Measurements from ENCODE around the gene EPN3.

EPN3 gene

DNA sequence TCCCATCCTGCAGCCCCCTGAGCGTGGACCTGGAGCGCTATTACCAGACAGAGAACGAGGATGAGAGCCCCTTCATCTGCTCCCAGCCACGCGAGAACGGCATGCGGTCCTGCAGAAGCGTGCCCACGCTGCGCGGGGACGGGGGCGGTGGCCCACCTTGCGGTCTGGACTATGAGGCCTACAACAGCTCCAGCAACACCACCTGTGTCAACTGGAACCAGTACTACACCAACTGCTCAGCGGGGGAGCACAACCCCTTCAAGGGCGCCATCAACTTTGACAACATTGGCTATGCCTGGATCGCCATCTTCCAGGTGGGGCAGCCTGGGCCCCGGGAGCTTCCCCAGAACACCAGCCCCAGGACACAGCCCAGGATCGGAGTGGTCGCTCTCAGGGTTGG, 40.0 kb downstream of the EPN3 start:
- DNase-seq, result no peak

DNA sequence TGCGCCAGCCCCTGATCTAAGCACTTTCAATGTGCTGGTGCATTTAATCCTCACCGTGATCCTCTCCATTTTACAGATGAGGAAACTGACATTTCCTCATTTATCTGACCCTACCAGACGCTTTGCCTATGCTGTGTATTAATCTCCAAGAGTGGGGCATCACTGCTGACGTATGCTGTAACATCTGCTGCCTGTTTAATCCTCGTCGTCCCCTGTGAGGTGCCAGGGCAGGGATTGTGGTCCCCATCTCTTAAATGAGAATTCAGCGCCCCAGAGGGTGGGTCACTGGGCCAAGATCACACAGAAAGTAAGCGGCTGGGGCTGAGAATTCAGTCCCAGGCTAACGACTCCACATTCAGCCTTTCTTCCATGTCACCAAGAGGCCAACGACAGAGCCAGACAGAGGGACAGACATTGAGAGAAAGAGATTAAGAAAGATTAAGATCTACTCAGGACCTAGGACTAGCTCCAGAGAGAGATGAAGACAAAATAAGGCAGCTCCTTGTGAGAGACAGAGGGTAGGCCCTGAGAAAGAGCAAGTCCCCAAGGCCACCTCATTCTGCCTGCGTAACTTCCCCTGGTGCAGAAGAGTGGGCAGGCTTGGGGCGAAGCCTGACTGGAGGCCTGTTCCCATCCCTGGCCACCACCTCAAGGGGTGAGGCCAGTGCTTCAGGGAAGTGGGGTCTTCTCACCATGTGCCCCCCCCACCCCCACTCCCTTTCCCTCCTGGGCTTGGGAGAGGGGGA, 41.5 kb downstream of the EPN3 start:
- no peak for DNase-seq

DNA sequence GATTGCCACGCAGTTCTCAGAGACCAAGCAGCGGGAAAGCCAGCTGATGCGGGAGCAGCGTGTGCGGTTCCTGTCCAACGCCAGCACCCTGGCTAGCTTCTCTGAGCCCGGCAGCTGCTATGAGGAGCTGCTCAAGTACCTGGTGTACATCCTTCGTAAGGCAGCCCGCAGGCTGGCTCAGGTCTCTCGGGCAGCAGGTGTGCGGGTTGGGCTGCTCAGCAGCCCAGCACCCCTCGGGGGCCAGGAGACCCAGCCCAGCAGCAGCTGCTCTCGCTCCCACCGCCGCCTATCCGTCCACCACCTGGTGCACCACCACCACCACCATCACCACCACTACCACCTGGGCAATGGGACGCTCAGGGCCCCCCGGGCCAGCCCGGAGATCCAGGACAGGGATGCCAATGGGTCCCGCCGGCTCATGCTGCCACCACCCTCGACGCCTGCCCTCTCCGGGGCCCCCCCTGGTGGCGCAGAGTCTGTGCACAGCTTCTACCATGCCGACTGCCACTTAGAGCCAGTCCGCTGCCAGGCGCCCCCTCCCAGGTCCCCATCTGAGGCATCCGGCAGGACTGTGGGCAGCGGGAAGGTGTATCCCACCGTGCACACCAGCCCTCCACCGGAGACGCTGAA, 43.2 kb downstream of the EPN3 start:
- no peak for DNase-seq

DNA sequence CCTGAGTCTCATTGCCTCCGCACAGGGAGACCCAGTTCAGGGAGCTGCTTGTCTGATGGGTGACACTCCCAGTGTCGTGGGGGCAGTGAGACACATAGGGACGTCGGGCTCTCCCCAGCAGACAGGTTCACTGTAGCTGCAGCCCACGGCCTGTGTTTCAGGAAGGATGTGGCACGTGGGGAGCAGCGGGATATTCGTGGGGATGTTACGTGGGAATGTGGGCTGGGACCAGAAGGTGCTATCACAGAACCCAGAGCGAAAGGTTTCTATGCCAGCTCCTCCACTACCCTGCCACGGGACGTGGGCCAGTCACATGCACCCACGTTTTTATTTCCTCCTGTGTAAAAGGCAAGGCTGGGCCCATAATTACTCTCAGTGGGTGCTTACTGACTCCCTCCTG, 44.3 kb downstream of the EPN3 start:
- DNase-seq, result no peak

DNA sequence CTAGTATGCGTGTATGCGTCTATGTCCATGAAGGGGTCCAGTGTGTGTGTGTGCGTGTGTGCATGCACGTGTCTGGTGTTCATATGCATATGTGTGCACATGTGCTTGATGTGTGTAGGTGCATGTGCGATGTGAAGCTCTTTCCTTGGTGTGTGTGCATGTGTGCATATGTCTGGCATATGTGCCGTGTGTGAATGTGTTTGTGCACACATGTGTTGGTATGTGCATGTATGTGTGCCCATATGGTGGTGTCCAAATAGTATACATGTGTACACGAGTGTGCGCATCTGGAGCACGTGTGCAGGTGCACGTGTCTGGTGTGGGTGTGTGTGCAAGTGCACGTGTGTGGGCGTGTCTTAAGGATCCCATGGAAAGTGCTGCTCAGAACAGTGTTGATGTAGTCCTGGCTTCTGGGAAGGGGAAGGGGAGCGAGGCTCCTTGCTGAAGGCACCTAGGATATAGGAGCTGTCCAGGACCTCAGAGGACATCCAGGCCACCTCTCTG, 45.0 kb downstream of the EPN3 start:
- DNase-seq, result no peak

DNA sequence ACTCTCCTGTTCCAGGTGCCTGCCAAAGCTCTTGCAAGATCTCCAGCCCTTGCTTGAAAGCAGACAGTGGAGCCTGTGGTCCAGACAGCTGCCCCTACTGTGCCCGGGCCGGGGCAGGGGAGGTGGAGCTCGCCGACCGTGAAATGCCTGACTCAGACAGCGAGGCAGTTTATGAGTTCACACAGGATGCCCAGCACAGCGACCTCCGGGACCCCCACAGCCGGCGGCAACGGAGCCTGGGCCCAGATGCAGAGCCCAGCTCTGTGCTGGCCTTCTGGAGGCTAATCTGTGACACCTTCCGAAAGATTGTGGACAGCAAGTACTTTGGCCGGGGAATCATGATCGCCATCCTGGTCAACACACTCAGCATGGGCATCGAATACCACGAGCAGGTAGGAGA, 45.6 kb downstream of the EPN3 start:
- no peak for DNase-seq

DNA sequence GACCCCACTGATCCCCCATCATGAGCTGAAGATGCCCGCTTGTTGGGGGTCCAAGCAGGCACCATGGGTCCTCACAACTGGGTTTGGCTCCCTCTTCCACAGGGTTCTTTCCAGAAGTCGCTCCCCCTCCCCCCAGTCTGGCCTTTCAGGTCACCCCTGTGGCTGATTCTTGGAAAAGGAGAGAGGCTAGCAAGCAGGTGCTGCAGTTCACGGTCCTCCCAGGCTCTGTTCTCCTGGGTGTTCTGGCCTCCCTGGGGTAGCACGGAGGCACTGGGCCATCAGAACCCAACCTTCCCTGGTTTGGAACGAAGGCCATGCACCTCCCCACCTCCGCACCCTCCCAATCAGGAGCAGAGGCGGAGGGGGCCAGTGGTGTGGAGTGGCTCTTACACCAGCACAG, 46.9 kb downstream of the EPN3 start:
- no peak for DNase-seq

DNA sequence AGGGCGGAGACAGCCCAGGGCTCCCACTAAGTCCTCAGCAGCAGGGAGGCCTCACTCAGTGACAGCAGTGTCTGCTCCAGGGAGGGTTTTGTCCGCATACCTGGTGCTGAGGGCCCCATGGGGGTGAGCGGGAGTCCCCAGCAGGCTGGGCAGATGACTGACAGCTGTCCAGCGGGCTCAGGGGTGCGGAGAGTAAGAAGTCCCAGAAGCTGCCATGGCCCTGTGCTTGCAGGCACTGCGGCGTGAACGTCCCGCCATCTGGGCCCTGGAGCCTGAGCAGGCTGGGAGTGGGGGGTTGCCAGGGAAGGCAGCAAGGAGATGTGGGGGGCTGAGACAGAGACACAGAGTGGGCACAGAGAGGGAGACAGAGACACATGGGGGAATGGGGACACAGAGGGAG, 48.1 kb downstream of the EPN3 start:
- no peak for DNase-seq

DNA sequence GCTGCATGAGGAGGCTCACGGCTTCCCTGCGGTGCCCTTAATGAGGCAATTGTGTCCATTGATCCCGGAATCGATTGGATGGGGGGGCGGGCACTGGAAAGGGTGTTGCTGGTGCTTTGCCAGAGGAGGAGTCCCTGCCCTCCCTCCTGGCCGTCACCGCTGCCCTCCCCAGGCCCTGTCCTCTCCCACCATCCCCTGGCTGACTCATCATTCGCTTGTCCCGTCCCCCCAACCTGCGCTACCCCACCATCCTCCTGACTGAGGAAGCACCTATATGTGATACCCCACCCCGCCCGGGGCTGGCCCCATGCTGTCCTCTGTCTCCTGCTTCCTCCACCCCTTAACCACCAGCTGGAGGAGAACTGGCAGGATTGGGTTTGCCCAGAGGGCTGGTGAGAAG, 48.8 kb downstream of the EPN3 start:
- DNase-seq, result no peak

DNA sequence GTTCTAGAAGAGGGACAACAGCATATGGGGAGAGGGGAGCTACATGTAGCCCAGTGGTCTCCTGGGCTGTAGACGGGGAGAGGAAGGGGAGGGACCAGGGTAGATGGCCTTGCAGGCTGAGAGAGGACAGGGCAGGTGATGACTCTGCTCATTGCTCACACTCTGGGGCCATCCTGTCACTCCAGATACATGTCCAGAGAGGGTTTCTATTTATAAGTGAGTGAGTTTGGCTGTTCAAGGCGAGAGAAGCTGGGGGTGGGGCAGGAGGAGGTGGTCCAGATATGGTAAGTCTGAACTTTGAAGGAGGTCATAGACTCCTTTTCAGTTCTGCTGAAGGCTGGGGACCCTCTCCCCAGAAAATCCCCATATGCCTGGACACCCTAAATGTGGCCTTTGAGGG, 50.2 kb downstream of the EPN3 start:
- DNase-seq, result no peak

DNA sequence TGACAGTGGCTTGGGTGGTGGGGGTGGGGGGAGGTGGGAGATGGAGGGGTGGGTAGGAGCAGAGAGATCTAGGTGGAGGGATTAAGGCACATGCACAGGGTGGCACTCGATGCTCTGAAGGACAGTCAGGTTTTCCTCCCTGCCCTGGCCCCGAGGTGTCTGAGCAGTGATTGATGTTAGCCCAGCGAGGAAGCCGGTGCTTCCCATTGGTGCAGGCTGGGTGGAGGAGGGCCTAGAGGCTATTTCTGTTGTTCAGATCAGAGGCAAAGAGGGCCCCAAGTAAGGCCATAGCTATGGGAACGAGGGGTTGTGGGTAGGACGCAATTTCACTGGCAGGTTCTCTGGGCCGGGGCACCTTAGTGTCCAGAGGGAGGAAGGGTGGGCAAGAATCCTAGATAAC, 51.1 kb downstream of the EPN3 start:
- DNase-seq, result no peak

DNA sequence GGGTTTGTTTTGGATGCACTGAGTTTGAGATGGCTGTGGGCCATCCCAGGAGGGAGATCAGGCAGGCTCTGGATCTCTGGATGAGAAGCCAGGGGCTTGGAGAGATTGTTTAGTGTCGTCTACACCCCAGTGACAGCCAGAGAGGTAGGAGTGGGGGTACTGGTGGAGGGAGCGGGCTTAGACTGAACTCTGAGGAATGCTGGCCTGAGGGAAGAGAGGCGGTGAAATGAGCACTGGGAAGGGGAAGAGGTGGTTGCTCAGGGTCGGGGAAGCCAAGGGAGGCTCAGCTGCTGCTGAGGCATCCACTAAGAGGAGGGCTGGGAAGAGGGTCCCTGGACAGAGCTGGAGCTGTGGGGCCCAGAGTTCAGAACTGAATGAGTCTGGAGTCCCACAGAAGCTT, 51.6 kb downstream of the EPN3 start:
- DNase-seq, result no peak

DNA sequence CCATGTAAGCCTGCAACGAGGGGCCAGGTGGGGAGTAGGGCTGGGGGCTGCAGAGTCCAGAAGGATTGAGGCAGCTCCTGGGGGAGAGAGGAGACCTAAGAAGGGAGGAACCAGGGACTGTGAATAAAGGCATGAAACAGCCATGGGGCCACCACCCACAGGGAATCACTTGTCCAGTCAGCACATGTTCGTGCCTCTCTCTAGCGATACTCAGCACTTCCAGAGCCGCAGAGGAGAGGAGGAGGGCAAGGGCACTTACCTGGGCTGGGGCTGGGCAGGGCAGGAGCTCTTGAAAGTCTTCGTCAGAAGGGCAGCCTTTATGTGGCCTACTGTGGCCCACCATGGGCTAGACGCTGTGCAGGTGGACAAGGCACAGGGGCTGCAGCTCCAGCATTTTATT, 52.2 kb downstream of the EPN3 start:
- DNase-seq, result no peak

DNA sequence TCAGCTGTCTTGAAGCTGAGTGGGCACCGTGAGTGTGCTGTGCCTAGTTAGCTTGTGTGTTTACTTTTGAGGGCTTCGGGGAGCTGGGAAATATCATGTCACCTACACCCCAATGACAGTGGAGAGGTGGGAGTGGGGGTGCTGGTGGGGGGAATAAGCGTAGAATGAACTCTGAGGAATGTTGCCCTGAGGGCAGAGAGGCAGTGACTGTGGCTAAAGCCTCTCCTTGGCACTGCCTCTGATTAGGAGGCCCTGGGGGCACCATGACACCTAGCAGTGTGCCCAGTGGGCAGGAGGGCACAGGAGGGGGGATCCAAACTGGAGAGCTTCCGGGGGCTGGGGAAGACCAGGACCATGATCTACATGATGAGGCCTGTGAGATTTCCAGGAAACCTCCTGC, 52.8 kb downstream of the EPN3 start:
- DNase-seq, result no peak

DNA sequence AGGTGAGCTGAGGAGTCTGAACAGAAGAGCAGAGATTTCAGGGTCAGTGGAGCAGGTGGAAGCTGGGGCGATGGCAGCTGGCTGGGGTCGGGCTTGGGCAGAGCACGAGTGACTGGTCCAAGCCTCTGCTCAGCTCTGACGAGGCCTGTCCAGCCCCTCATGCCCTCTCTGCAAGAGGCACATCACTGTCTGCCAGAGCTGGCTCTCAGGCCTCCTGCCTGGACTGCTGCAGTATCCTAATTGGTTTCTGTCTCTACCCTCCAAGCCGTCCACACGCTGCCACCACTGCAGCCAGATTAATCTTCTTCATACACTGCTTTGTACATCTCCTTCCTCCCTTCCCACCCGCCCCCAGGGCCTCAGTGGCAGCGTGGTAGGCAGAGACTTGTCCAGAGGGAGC, 53.4 kb downstream of the EPN3 start:
- no peak for DNase-seq

DNA sequence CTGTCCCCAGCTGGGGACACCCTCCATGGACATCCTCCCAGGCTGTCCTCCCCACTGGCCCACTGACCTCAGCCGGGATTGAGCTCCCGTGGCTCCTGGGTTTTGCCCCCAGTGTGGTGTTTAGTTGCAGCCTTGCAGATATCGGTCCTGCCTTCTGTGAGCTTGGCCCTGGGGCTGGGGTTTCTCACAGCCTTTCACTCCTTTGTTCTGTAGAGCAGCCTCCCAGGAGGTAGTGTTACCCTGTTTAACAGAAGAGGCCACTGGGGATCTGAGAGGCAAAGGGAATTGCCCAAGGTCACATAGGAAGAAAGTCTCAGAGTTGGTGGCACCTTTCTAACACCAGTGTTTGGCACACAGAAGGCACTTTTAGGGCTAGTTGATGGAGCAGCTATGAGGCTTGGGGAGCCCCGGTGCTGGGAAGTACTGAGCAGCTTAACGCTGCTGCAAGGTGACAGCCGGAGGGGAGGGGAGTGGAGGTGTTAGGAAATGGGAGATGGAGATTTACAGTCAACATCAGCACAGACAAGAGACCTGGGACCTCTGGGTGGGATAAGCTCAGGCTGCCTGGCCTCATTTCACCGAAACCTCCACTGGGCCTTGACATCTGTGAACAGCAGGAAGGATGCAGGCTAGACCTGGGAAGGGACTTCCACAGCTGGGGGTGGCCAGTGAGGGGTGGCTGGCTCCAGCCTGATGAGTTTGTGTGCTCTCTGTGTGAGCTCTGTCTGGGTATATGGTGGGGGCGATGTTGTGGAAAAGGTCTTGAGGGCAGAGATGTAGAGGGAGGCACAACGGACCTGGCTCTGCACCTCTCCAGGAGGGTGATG, 54.1 kb downstream of the EPN3 start:
- DNase-seq, result no peak

DNA sequence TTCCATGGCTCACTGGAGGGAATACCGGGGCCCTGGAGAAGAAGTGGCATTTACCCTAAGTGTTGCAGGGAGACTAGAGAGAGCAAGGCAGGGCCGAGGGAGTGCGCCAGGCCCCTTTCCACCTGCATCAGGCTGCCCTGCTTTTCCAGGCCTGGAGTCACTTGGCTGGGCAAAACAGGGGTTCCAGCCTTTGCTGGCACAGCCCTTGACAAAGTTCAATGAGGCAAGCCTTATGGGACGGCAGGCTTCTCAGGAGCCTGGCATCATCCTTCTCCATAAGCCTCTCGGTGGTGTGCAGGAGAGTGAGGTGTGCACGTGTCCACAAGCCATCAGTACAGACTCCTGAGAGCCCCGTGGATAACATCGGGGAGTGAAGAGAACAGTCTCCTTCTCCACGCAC, 55.0 kb downstream of the EPN3 start:
- no peak for DNase-seq

DNA sequence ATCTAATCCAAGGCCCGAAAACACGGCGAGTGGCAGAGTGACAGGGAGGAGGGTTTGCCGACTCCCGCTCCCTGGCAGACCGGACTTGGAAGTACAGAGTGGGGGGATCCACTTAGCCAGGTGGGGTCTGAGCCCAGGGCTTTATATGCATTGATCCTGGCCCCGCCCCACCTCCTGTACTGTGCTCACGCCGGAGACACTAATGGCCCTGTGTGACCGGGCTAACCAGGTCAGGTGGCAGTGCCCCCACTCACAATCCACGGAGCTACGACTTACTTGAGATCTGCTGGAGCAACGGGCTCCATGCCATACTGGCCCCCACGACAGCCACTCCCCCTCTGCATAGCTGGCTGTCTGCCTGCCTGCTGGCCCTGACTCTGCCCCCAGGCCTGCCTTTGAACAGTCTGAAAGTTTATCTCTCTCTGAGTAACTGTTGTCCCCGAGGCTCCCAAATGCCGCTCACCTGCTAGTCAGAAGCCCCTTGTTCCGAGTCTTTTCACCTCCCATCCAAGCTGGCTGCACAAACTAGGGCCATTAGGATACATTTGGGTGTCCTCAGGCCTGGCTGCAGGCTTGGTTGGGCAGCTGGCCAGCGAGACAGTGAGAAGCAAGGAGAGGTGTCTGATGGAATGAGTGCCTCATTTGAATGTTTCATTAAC, 56.0 kb downstream of the EPN3 start:
- no peak for DNase-seq

DNA sequence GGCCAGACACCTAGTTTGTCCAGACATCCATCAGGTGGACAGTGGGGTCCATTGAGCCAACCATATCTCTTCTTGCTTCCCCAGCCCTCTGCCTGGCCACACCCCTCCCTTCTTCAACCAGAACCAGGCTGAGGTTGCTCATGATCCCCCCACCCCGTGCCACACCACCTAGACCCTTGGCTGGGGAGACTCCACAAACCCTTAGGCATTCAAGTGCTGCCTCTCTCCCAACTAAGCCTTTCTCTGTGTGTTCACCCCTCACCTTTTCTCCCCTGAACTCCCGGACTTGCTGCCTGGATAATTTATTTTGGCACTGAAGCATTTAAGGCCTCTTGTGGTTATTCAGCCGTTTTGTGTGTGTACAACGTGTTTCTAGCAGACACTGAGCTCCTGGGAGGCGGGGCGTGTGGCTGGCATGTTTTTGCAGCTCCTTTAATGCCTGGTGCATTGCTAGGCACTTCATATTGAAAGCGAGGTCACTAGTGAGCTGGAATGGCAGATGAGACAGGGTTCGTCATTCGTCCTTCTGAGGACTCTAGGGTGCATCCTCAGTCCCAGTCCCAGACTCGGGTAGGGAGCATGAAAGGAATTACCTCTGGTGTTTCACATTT, 56.7 kb downstream of the EPN3 start:
- DNase-seq, result no peak

DNA sequence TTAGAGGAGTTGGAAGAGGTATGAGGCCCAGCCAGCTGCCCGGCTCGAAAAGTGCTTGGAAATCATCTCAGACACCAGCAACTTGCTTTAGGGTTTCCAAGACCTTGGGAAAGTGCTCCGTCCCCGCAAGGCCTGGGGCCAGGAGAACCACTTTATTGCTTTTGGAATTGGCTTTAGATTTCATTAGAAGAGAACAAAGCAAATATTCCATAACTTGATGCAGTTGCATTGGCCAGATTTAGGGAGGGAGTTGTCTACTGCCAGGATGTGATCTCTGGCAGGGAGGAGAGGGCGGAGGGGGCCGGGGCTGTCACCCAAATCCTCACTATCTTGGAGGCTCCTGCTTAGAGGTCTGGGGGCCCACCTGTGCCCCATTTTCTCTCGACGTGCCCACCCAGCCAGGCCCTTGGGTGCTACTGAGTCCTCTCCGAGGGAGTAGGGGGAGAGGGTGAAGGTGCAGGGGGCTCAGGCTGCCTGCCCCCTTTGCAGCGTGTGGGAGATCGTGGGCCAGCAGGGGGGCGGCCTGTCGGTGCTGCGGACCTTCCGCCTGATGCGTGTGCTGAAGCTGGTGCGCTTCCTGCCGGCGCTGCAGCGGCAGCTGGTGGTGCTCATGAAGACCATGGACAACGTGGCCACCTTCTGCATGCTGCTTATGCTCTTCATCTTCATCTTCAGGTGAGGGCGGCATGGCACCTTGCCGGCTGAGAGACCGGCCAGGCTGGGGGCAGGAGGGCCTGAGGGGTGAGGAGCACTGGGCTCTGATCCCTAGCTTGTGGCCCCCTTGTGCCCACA, 58.6 kb downstream of the EPN3 start:
- DNase-seq, result no peak

DNA sequence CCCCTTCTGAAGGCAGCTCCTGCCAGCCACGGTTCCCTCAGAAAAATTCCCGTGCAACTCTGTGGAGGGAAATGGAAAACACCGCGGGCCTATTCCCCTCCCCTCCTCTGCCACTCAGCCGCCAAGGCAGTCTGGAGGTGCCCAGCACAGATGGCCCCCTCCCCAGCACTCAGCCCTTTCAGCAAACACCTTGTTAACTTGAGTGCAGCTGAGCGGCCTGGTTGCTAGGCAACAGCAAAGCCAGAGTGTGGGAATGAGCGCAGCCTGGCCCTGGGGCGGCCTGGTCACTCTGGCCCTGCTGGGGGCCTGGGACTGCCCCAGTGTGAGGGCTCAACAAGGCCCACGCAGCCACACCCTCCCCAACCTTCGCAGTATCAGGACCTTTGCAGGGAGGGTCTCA, 60.8 kb downstream of the EPN3 start:
- no peak for DNase-seq
